ENCODE data around the gene ADAMTS2. TPM values are rescaled to one million over a fixed set of nuclear protein-coding genes. Genes with fewer than 3 reads are reported as not detected.

Gene ADAMTS2
- total and polyA plus RNA-seq, 2 experiments from 2014 or later, result 1.6 to 8.1 TPM

DNA sequence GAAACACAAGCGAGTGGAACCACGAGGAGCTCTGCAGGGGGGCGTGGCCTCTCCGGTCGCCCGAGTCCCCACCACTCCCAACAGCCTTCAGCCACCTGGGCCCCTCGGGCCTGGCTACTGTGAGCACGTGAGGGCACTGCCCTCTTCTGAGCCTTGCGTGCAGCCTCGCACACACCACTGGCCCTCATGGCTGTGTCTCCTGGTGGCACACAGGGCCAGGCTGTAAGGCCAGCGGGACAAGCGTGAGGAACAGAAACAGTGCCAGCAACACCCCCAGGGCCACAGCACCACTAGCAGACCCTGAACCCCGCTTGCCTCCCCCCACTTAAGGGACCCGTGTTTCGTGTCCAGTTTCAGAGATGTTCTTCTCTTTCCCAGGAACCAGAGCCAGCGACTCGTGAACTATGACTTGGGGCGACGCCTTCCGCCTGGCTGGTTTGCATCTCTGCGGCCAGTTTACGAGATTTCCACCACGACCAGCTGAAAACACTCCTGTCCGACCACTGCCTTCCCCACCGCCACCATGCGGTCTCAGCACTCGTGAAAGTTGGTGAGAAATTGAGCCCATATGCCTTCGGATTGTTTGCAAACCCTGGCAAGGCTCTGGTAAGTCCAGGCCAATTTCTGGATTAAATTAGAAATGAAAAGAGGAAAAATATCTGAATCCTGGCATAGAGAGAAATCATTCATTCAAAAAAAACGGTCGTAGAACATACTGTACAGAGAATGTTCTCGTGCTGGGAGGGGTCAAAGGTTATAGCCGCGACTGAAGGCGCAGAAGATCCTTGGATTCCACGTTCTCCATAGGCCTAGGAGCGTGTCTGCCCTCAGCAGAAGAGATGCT lies 149.5 kb downstream of the ADAMTS2 start:
- no peaks in the 10 kb centered on the region for H3K36me3 ChIP-seq (ENCODE audit: insufficient read depth)
- H3K27ac ChIP-seq (ENCODE audit: low read depth), result no peak overlapping the region
- peaks cover 13% of the 10 kb centered on the region for H3K27me3 Mint-ChIP-seq (ENCODE audit: insufficient read depth, low read depth, poor library complexity)
- H3K9me3 Mint-ChIP-seq, result no peaks in the 10 kb centered on the region
- H3K27ac Mint-ChIP-seq, result no peak overlapping the region
- no peak overlapping the region for H3K4me3 ChIP-seq
- H3K36me3 Mint-ChIP-seq (ENCODE audit: low read depth), result no peaks in the 10 kb centered on the region; the same call in 2 of the 3 replicates
- H3K4me3 Mint-ChIP-seq, result no peak overlapping the region; the same call in 2 of the 3 replicates
- no peaks in the 10 kb centered on the region for H3K9me2 ChIP-seq (ENCODE audit: insufficient read depth)
- H3K27me3 ChIP-seq (ENCODE audit: insufficient read depth), result no peaks in the 10 kb centered on the region
- no peaks in the 10 kb centered on the region; the same call in 1 of the 2 replicates for H3K4me1 ChIP-seq (ENCODE audit: insufficient read depth)
- H3K79me2 ChIP-seq (replicated peaks; ENCODE audit: insufficient read depth), result no peaks in the 10 kb centered on the region
- no peaks in the 10 kb centered on the region for H4K20me1 ChIP-seq (replicated peaks; ENCODE audit: insufficient read depth)
- ATAC-seq (no peak), DNase-seq (ENCODE audit: low spot score) (no peak)
- TF ChIP-seq JUNB (IDR thresholded peaks at IDR 0.05; ENCODE audit: unreplicated experiment) (no peak), ZNF114 (CRISPR knock-in tag; IDR thresholded peaks at IDR 0.05) (no peak), EZH2phosphoT487 (IDR thresholded peaks at IDR 0.05; ENCODE audit: unreplicated experiment) (no peak), POLR2AphosphoS5 (IDR thresholded peaks at IDR 0.05; ENCODE audit: low read depth) (no peak), NANOG (IDR thresholded peaks at IDR 0.05; ENCODE audit: borderline replicate concordance) (no peak), ZNF462 (CRISPR knock-in tag; IDR thresholded peaks at IDR 0.05) (no peak), ETS1 (IDR thresholded peaks at IDR 0.05) (no peak), CREB1 (CRISPR knock-in tag; IDR thresholded peaks at IDR 0.05; ENCODE audit: low read depth) (no peak), EZH2 (IDR thresholded peaks at IDR 0.05; ENCODE audit: low read depth, unreplicated experiment) (no peak), ZNF331 (CRISPR knock-in tag; IDR thresholded peaks at IDR 0.05; ENCODE audit: low read depth) (no peak), STAT1 (IDR thresholded peaks at IDR 0.05; ENCODE audit: unreplicated experiment) (no peak)
- TF ChIP-seq, protein P1, sequence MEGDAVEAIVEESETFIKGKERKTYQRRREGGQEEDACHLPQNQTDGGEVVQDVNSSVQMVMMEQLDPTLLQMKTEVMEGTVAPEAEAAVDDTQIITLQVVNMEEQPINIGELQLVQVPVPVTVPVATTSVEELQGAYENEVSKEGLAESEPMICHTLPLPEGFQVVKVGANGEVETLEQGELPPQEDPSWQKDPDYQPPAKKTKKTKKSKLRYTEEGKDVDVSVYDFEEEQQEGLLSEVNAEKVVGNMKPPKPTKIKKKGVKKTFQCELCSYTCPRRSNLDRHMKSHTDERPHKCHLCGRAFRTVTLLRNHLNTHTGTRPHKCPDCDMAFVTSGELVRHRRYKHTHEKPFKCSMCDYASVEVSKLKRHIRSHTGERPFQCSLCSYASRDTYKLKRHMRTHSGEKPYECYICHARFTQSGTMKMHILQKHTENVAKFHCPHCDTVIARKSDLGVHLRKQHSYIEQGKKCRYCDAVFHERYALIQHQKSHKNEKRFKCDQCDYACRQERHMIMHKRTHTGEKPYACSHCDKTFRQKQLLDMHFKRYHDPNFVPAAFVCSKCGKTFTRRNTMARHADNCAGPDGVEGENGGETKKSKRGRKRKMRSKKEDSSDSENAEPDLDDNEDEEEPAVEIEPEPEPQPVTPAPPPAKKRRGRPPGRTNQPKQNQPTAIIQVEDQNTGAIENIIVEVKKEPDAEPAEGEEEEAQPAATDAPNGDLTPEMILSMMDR (conservative IDR thresholded peaks at IDR 0.05; ENCODE audit: low read depth in 2 of 2), result no peak
- TF ChIP-seq, protein P2, sequence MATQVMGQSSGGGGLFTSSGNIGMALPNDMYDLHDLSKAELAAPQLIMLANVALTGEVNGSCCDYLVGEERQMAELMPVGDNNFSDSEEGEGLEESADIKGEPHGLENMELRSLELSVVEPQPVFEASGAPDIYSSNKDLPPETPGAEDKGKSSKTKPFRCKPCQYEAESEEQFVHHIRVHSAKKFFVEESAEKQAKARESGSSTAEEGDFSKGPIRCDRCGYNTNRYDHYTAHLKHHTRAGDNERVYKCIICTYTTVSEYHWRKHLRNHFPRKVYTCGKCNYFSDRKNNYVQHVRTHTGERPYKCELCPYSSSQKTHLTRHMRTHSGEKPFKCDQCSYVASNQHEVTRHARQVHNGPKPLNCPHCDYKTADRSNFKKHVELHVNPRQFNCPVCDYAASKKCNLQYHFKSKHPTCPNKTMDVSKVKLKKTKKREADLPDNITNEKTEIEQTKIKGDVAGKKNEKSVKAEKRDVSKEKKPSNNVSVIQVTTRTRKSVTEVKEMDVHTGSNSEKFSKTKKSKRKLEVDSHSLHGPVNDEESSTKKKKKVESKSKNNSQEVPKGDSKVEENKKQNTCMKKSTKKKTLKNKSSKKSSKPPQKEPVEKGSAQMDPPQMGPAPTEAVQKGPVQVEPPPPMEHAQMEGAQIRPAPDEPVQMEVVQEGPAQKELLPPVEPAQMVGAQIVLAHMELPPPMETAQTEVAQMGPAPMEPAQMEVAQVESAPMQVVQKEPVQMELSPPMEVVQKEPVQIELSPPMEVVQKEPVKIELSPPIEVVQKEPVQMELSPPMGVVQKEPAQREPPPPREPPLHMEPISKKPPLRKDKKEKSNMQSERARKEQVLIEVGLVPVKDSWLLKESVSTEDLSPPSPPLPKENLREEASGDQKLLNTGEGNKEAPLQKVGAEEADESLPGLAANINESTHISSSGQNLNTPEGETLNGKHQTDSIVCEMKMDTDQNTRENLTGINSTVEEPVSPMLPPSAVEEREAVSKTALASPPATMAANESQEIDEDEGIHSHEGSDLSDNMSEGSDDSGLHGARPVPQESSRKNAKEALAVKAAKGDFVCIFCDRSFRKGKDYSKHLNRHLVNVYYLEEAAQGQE (IDR thresholded peaks at IDR 0.05; ENCODE audit: unreplicated experiment), result no peak
- no peaks in the 10 kb centered on the region for H3F3A ChIP-seq (replicated peaks; ENCODE audit: low read depth)
- no peak overlapping the region for H2AFZ ChIP-seq
- H3K4me1 Mint-ChIP-seq, result peaks cover 9% of the 10 kb centered on the region
- no peak overlapping the region for H3K4me2 ChIP-seq

All from GM23338 (cell line).